ENCODE results near the gene ARHGAP26.

GRCh38 chr5:143201589-143201988 is 431.4 kb downstream of the ARHGAP26 start:
- TF ChIP-seq POLR2AphosphoS5 (IDR thresholded peaks at IDR 0.05), result no peak
- TF ChIP-seq, protein P1, sequence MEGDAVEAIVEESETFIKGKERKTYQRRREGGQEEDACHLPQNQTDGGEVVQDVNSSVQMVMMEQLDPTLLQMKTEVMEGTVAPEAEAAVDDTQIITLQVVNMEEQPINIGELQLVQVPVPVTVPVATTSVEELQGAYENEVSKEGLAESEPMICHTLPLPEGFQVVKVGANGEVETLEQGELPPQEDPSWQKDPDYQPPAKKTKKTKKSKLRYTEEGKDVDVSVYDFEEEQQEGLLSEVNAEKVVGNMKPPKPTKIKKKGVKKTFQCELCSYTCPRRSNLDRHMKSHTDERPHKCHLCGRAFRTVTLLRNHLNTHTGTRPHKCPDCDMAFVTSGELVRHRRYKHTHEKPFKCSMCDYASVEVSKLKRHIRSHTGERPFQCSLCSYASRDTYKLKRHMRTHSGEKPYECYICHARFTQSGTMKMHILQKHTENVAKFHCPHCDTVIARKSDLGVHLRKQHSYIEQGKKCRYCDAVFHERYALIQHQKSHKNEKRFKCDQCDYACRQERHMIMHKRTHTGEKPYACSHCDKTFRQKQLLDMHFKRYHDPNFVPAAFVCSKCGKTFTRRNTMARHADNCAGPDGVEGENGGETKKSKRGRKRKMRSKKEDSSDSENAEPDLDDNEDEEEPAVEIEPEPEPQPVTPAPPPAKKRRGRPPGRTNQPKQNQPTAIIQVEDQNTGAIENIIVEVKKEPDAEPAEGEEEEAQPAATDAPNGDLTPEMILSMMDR (IDR thresholded peaks at IDR 0.05), result no peak

All from sigmoid colon (tissue), 4 donors.